IPS-NIHi7 (cell line): ENCODE measurements around the gene PNKD.

ENCODE experiments used
- DNase-seq: peaks from one replicate; pipeline ENCODE4 v3.0.0; 2012; ENCODE audit warnings: mixed read lengths; ENCODE audit errors: extremely low spot score

Gene PNKD

GRCh38 chr2:218257390-218257981 is 12.8 kb upstream of the PNKD start:
- DNase-seq, result peak; percentile 82

GRCh38 chr2:218259099-218259961 is 11.0 kb upstream of the PNKD start:
- no peak for DNase-seq

- DNase-seq, result no peak
Observed at GRCh38 chr2:218260166-218260565, 10.2 kb upstream of the PNKD start.

- peak; percentile 74 for DNase-seq
Observed at GRCh38 chr2:218260742-218261422, 9.4 kb upstream of the PNKD start, which contains the start of gene GPBAR1. GPBAR1 (plus strand) TSS chr2:218261015; CDS start chr2:218262725, 1,710 bp downstream.

GRCh38 chr2:218261423-218262236 is 8.7 kb upstream of the PNKD start:
- no peak for DNase-seq

- DNase-seq, result no peak
Observed at GRCh38 chr2:218262237-218262600, 8.1 kb upstream of the PNKD start.

- DNase-seq, result no peak
Observed at GRCh38 chr2:218262631-218263586, 7.4 kb upstream of the PNKD start.

- DNase-seq, result no peak
Observed at GRCh38 chr2:218263817-218264641, 6.3 kb upstream of the PNKD start.

GRCh38 chr2:218264773-218265561 is 5.4 kb upstream of the PNKD start:
- DNase-seq, result no peak

GRCh38 chr2:218265626-218266025 is 4.7 kb upstream of the PNKD start:
- DNase-seq, result no peak

- no peak for DNase-seq
Observed at GRCh38 chr2:218266316-218266979, 3.9 kb upstream of the PNKD start.

- no peak for DNase-seq
Observed at GRCh38 chr2:218267259-218267658, 3.1 kb upstream of the PNKD start.

GRCh38 chr2:218270721-218271486 is 585 bp downstream of the PNKD start:
- no peak for DNase-seq

- DNase-seq, result no peak
Observed at GRCh38 chr2:218271487-218271797, 1.1 kb downstream of the PNKD start.

GRCh38 chr2:218271865-218272530 is 1.7 kb downstream of the PNKD start:
- DNase-seq, result no peak

GRCh38 chr2:218272531-218273212 is 2.4 kb downstream of the PNKD start:
- peak; percentile 76 for DNase-seq
